GM21825 (cell line): Measurements from ENCODE around the gene USP11.

Source experiments
- ATAC-seq: cut with Tn5 transposase; IDR thresholded peaks from one replicate; pipeline ENCODE4 v1.9.1; 2021; ENCODE audit warnings: mild to moderate bottlenecking, moderate library complexity; ENCODE audit not compliant: unreplicated experiment

Gene USP11

DNA sequence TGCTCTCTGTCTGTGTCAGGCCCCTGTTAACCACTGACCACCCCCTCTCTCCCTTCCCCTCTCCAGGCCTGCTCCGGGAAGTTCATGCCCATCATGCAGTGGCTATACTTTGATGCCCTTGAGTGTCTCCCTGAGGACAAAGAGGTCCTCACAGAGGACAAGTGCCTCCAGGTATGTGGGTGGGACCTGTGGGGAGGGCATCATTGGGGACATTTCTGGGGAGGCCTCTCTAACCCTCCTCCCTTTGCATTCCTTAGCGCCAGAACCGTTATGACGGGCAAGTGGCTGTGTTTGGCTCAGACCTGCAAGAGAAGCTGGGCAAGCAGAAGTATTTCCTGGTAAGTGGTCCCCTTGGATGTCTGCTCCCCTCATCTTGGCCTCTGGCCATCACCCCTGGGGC is 29.9 kb upstream of the USP11 start:
- ATAC-seq: no peak

DNA sequence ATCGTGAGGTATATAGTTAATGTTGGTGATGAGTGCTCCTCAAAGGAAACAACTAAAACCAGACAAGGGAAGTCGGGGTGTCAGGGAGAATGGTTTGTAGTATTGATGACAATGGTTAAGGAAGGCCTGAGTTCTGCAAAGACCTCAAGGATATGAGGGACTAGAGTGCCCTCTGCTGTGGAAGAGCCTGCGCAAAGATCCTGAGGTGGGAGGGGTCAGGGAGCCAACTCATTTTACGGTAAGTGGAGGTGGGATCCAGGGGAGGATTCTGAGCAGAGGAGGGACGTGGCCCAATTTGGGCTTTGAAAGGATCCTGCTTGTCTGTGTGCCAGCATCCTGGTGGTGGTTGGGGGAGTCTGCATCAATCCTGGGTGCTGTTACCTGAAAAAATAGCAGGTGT is 27.8 kb upstream of the USP11 start:
- ATAC-seq: no peak

DNA sequence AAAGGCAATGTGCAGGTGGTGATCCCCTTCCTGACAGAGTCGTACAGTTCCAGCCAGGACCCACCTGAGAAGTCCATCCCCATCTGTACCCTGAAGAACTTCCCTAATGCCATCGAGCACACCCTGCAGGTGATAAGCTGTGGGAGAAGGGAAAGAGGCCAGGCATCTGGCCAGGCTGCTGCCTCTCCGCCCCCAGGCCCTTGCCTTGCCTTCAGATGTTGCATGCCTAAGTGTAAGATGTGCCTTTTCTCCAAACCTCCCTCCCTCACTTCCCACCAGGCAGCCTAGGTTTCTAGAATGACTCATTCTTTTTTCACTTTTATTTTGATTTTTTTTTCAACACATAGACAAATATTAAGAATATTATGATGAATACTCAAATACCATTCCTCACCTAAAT is 26.5 kb upstream of the USP11 start:
- ATAC-seq: no peak

DNA sequence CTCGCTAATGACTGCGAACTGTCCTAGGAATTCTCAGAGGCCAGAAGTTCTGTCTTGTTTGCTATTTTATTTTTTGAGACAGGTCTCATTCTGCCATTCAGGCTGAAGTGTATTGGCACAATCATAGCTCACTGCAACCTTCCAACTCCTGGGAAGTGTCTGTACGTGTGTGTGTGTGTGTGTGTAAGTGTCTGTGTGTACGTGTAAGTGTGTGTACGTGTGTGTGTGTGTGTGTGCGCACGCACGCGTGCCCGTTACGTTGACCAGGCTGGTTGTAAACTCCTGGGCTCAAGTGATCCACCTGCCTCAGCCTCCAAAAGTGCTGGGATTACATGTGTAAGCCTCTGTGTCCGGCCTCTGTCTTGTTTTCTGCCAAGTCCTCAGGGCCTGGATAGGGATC is 24.7 kb upstream of the USP11 start:
- no peak for ATAC-seq

DNA sequence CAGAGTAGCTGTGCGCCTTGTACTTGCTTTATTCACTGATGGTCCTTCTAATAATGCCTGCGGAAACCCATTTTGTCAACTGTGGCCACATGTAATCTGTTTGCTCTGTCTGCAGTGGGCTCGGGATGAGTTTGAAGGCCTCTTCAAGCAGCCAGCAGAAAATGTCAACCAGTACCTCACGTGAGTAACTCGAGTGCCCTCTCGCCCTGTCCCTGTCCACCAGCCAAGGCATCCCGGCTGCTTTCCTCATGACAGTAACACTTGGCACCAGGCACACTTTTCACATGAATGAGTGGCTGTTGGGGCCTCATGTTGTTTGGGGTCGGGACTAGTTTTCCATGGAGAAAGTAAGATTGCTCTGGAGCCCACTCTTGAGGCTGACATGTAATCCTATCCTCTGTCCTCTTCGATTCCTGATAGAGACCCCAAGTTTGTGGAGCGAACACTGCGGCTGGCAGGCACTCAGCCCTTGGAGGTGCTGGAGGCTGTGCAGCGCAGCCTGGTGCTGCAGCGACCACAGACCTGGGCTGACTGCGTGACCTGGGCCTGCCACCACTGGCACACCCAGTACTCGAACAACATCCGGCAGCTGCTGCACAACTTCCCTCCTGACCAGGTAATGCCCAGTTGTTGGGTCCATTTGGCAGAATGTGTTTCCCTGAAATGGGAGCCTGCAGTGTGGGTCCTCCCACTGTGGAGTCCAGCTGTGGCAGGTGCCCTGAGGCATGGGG is 23.1 kb upstream of the USP11 start:
- no peak for ATAC-seq

DNA sequence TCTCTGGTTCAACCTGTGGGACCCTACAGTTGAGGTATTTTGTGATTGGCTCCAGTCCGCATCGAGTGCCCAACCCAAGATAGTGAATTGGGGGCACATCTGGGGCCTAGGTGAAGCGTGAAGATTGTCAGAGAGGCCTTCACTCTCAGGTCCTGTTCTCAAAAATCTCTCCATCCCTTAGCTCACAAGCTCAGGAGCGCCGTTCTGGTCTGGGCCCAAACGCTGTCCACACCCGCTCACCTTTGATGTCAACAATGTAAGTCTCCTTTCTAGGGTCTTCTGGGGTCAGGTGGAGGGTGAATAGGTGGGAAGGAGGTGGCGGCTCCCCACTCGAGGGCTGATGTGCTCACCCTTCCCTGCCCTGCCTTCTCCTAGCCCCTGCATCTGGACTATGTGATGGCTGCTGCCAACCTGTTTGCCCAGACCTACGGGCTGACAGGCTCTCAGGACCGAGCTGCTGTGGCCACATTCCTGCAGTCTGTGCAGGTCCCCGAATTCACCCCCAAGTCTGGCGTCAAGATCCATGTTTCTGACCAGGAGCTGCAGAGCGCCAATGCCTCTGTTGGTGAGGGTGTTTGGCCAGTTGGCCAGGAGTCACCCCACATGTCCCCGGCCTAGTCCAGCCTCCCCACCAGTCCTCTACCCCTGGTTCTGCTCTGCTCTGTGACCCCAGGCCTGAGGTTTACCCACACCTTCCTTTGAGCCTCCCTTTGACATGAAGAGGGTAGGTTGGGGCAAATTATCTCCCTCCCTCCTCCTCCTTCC is 22.0 kb upstream of the USP11 start:
- ATAC-seq: no peak

DNA sequence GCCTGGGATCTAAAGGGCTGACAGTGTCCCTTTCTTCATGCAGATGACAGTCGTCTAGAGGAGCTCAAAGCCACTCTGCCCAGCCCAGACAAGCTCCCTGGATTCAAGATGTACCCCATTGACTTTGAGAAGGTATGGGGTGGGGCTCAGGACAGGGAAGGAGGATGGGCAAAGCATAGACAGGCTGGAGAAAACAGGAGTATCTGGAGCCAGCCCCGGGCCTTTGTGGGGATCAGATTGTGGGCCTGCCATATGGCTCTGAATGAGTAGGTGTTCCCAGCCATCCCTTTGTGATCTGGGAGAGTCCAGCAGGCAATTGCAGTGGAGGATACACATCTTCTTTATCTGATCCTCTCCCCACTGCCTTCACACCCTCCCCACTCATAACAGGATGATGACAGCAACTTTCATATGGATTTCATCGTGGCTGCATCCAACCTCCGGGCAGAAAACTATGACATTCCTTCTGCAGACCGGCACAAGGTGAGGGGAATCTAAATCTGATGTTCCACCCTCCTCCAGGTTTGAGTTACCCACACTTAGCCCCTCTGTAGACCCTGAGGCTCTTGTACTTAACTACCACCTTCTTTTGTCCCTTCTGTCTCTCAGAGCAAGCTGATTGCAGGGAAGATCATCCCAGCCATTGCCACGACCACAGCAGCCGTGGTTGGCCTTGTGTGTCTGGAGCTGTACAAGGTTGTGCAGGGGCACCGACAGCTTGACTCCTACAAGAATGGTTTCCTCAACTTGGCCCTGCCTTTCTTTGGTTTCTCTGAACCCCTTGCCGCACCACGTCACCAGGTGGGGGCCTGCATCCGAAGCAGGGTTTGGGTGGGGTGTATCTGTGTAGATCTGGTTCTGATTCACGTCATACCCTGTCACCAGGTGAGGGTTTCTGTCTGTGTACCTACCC is 20.2 kb upstream of the USP11 start:
- no peak for ATAC-seq

DNA sequence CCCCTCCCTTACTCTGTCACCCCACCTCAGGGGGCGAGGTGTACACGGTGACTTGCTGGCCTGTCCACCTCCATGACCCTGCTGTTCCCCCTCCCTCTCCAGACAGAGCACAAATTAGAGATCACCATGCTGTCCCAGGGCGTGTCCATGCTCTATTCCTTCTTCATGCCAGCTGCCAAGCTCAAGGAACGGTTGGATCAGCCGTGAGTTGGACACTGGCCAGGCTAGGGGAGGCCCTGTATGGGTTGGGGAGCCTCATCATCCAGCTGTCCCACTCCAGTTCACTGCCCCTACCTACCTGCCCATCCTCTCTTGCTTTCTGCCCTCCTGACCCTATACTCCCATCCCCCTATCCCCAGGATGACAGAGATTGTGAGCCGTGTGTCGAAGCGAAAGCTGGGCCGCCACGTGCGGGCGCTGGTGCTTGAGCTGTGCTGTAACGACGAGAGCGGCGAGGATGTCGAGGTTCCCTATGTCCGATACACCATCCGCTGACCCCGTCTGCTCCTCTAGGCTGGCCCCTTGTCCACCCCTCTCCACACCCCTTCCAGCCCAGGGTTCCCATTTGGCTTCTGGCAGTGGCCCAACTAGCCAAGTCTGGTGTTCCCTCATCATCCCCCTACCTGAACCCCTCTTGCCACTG is 18.3 kb upstream of the USP11 start:
- no peak for ATAC-seq

DNA sequence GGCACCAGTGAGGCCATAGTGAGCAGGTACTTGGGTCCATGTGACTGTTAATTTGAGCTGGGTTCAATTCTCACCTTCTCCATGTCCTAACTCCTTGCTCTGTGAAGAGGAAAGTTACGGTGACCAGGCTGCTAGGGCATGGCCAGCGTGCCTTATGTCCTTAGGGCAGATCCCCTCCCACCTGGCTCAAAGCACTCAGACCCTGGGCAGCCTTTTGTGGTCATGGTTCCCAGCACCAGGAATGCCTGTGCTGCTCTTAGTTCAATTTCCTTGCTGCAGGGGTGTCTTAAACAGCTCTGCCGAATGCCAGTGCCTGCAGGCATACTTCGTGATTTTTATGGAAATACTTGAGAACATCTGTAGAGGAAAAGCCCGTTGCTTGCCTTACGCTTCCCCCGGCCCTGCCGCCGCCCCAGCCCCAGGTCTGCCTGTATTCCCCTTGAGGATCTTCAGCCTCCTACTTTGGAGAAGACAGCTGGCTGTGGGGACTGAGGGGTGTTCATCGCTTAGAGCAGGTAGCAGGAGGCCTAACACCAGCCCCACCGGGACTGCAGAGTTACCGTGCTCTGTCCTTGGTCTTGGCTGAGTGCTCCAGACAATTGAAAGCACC is 17.4 kb upstream of the USP11 start:
- no peak for ATAC-seq

DNA sequence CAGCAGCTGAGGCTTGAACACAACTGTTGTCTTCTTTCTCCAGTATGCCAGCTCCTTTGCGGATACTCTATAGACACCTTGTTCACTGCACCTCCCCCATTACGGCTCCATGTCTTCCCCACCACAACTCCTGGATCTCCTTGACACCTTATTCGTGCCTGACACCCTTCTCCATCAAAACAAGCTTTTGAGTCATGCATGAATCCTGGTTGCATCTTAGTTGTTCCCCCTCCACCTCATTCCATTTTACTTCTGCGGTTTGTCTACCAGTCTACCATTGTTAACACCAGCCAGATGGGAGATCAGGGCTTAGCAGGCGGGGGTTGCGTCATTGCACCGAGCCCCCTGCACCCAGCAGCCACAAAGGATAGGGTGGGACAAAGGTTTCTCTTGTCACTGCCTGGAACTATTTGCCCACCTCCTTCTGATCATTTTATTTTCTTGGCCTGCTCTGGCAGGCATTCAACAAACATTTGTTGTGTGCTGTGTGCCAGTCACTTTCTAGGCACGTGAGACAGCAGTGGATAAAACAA is 16.4 kb upstream of the USP11 start:
- ATAC-seq: no peak

DNA sequence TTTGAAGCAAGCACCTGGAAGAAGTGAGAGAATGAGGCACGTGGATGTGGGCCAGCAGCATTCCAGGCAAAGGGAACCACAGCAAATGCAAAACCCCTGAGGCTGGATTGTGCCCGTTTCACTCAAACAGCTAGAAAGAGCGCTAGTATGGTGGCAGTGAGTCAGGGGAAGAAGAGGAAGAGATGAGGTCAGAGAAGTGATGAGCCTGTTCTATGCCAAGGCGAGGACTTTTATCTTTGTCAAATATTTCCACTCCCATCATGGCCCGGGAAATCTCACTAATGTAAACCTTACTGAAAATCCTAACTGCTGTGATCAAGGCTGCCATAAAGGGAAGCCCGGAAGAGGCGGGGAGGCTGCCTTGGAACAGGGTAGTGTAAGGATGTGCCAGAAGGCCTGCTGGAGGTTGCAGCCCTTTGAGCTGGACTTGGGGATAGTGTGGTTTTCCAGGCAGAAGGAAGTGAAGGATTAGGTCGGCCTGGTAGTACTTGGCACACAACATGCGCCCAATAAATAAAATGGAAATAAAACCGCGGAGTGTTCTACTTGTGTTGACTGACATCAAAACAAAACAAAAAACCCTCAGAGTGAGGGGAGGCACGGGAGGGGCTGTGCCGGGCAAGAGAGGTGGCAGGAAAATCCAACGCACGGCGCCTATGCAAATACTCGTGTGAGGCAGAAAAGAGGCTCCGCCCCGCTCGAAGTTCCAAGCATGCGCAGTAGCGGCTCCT is 15.5 kb upstream of the USP11 start:
- ATAC-seq: no peak

DNA sequence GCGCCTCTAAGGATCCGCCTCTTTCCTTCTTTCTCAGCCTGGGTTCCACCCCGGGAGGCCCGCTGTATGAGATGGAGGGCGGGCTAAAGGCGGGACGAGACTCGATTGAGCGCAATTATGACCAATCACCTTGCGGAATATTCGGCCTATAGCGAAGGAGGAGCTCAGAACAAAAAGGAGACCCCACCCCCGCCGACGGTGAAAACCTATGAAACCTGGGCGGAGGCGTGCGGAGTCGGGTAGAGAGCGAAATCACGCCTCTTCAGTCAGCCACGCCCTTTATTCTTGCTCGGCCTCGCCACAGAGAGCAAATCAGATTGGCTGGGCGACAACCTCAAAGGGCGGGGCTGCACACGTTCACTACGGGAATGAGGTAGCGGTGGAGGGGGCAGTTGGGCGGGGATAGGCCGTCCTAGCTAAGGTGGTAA is 14.9 kb upstream of the USP11 start:
- ATAC-seq: peak; percentile 83

DNA sequence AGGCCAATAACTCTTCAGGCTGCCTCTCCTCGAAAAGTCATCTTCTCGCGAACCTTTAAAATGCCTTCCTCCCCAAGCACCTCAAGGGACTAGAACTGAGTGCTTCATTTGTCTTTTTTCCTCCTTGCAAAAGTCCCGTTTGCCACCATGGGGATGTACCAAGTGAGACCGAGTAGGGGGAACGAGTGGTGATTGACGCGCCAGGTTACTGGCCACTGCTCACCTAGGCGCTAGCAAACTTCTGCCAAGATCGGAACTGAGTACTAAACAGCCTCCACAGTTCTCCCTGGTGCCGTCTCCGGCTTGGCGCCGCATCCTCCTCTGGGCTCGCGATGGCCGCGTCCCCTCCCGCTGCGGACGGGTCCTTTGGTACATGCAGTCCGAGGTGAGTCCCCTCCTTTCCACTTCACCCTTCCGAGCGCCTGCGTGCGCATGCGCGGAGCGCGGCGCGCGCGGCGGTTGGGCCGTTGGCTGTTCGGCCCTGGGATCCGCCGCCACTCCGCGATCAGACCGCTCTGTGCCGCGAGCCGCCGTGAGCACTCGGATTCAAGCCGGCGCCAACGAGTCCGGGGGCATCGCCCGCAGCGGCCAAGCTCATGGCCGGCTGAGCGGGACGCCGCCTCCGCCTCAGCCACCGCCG is 14.4 kb upstream of the USP11 start, which contains the start of gene CDK16:
TSS of gene CDK16 (plus strand) at position 402 of the 640 bp plus-strand sequence. CDS start 4,877 bp downstream, outside the sequence.
- ATAC-seq: peak; percentile 40

DNA sequence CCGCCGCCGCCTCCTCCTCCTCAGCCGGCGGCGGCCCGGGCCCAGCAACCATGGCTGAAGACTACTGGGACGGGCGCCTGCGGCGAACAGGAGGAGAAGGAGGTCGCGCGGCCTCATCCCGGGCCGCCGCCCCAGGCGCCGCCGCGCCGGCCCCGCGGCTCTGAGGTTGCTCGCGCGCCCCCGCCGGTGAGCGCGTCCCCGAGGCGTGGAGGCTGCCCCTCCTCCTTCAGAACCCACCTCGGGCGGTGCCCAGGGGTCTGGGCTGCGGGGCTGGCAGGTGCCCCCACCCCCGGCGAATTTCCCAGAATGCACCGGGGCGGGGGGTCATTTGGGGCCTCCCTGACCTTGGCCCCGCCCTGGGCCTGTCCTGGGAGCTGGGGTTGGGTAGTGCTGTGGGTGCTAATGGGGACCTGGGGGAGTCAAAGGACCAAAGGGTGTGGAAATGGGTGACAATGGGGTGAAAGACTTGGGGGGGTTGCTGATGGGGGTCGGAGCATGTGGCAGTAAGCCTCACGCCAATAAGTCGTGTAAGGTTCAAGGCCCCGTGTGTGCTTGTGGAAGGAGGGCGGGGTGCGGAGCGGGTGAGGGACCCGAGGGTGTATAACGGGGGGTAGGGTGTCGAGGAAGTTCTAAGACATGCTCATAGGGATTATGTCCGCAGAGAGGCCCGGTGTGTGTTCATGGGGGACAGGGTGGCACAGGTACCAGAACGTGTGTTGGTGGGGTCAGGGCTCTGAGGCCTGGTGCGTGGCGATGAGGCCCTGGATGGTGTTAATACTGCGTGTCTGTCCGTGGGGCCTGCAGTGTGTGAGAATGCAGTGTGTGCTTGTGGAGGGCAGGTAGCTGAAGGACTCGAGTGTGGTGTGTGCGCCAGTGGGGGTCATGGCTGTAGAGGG is 13.6 kb upstream of the USP11 start:
- peak; percentile 1 for ATAC-seq

DNA sequence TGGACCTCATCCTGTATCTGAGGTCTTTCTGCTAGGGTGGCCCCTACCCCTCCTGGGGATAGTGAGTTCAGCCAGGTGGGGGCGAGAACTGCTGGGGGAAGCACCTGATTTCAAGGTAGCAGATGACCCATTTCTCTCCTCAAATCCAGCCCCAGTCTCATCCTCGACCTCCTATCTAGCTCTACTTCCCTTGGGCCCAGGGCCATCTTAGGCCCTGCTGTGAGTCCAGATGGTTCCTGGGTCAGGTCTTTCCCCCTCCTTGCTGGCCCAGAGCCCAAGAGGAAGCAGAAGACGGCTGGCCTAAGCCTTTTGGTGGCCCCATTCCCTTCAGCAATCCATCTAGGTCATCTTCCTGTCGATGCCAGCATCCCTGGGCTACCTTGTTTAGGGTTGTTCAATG is 11.1 kb upstream of the USP11 start:
- ATAC-seq: no peak

DNA sequence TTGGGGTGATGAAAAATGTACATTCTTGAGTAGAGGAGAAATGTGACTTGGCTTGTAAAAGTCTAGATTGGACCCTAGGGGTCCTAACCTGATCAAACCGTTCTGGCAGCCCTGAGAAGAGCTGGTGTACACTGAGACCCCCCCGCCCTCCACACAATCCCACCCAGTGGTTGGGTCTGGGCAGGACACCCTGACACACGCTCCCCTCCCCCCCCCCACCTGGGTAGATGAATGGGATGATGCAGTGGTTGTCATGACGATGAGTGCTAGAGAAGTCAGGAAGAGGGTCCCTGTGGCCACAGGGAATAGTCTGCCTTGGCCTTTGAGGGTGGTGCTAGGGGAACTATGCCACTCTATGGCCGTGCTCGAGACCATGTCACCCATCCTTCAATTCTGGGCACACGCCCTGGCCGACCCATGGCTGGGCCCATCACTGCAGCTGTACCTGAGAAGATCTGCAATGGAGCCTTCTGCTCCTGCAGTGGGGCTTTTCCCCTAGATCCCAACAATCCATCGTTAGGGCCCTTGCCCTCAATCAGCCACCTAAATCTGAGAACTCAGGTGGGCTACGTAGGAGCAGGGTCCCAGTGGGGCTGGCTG is 10.0 kb upstream of the USP11 start:
- ATAC-seq: no peak

DNA sequence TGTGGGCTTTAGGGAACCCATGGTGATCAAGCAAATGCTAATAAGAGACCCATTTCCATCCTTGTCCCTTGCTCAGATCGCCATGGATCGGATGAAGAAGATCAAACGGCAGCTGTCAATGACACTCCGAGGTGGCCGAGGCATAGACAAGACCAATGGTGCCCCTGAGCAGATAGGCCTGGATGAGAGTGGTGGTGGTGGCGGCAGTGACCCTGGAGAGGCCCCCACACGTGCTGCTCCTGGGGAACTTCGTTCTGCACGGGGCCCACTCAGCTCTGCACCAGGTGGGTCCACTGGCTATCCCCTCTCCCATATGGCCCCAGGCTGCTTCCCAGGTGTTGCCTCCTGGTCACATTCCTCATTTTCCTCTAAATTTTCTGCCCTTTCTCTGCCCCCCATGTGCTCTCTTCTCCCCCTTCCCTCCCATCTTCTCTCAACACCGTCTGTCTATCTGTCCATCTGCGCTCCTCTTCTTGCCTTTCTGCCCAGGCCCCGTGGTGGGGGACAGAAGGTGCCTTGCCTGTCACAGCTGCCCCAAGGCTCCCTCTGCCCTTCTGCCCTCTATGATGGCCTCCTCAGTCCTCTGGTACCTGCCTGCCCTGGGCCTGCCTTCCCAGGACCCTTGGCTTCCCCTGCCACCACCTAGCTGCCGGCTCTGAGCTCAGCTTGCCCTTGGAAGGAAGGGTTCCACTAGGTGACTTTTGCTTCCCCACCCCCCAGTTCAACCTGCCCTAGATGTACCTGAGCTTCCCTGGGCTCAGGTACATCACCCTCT is 9.1 kb upstream of the USP11 start:
- no peak for ATAC-seq
